DOHH2 (cell line): ENCODE results near the gene FOS.
A peak's percentile ranks its signal among the peaks of the same experiment; 100 is the strongest.
"Not testable (repeated sequence)": the region's sequence is repeated elsewhere in the genome, so short reads cannot be mapped to it uniquely, and the experiment has no call there.

Experiments
- H3F3A ChIP-seq: fragments of 200-600 bp; sonication (generic), shearing (Covaris generic); 2 replicates; pipeline ENCODE4 v1.6.0; 2016; ENCODE audit warnings: antibody characterized with exemption, mild to moderate bottlenecking; ENCODE audit not compliant: control insufficient read depth, insufficient read depth
- H3K27ac ChIP-seq: fragments of 200-600 bp; sonication (generic); 2 replicates; pipeline ENCODE4 v1.5.1; 2014; ENCODE audit warnings: low read depth, mild to moderate bottlenecking, low read length, moderate library complexity
- H3K27me3 ChIP-seq: fragments of 200-600 bp; sonication (generic); 2 replicates; pipeline ENCODE4 v1.6.1; 2014; ENCODE audit warnings: mild to moderate bottlenecking, low read length, mixed read lengths; ENCODE audit not compliant: control insufficient read depth
- H3K36me3 ChIP-seq: fragments of 200-600 bp; sonication (generic); 2 replicates; pipeline ENCODE4 v1.6.1; 2014; ENCODE audit warnings: mild to moderate bottlenecking, low read length, moderate library complexity, mixed read lengths; ENCODE audit not compliant: control insufficient read depth
- H3K4me1 ChIP-seq: fragments of 200-600 bp; sonication (generic); 2 replicates; pipeline ENCODE4 v1.6.1; 2014; ENCODE audit warnings: mild to moderate bottlenecking, low read length, mixed read lengths; ENCODE audit not compliant: control insufficient read depth
- H3K4me2 ChIP-seq: fragments of 200-600 bp; sonication (generic); 2 replicates; pipeline ENCODE4 v1.6.0; 2014; ENCODE audit warnings: mild to moderate bottlenecking, low read length, moderate library complexity
- H3K4me3 ChIP-seq: fragments of 200-600 bp; sonication (generic); 2 replicates; pipeline ENCODE4 v1.5.1; 2014; ENCODE audit warnings: mild to moderate bottlenecking, low read length, mixed read lengths
- H3K79me2 ChIP-seq: fragments of 200-600 bp; sonication (generic); 2 replicates; pipeline ENCODE4 v1.6.1; 2014; ENCODE audit warnings: mild to moderate bottlenecking, low read length, mixed read lengths; ENCODE audit not compliant: control insufficient read depth
- H3K9me2 ChIP-seq: fragments of 200-600 bp; sonication (generic); replicated peaks from 2 replicates; pipeline ENCODE4 v1.6.1; 2014; ENCODE audit warnings: mild to moderate bottlenecking, low read length, mixed read lengths; ENCODE audit not compliant: control insufficient read depth
- H3K9me3 ChIP-seq: fragments of 200-600 bp; sonication (generic); 2 replicates; pipeline ENCODE4 v1.6.1; 2014; ENCODE audit warnings: antibody characterized with exemption, low read length, mixed read lengths; ENCODE audit not compliant: control insufficient read depth, insufficient read depth
- H4K20me1 ChIP-seq: fragments of 200-600 bp; sonication (generic); 2 replicates; pipeline ENCODE4 v1.6.0; 2014; ENCODE audit warnings: low read depth, mild to moderate bottlenecking, antibody characterized with exemption, low read length, moderate library complexity; ENCODE audit not compliant: control insufficient read depth, insufficient read depth
- CTCF ChIP-seq: fragments of 200-600 bp; sonication (generic); IDR thresholded peaks from one replicate; pipeline ENCODE4 v1.5.1; 2014; ENCODE audit warnings: antibody characterized with exemption, mild to moderate bottlenecking, low read depth, low read length; ENCODE audit not compliant: poor library complexity, severe bottlenecking
- EZH2phosphoT487 ChIP-seq: fragments of 200-600 bp; sonication (generic); IDR thresholded peaks from 2 replicates; pipeline ENCODE4 v1.6.1; 2017; ENCODE audit warnings: borderline replicate concordance, mild to moderate bottlenecking, antibody characterized with exemption, low read length, moderate library complexity, mixed read lengths

The FOS gene

GRCh38 chr14:75306927-75307699 lies 28.5 kb downstream of the FOS start:
- TF ChIP-seq CTCF (peak; percentile 58), EZH2phosphoT487 (no peak)
- Histone ChIP-seq H3K4me3 (no peak overlapping the region), H3K4me2 (no peak overlapping the region), H3K36me3 (no peaks in the 10 kb centered on the region), H3K4me1 (peaks cover 4% of the 10 kb centered on the region), H3K27me3 (peaks cover 8% of the 10 kb centered on the region; the same call in 1 of the 2 replicates), H3K27ac (no peak overlapping the region), H4K20me1 (no peaks in the 10 kb centered on the region), H3K9me3 (no peaks in the 10 kb centered on the region), H3K9me2 (no peaks in the 10 kb centered on the region), H3F3A (no peaks in the 10 kb centered on the region), H3K79me2 (no peaks in the 10 kb centered on the region)

- Histone ChIP-seq H4K20me1 (no peaks in the 10 kb centered on the region), H3K9me3 (no peaks in the 10 kb centered on the region), H3K27me3 (peaks cover 8% of the 10 kb centered on the region; the same call in 1 of the 2 replicates), H3K4me2 (no peak overlapping the region), H3F3A (no peaks in the 10 kb centered on the region), H3K27ac (no peak overlapping the region), H3K79me2 (no peaks in the 10 kb centered on the region), H3K4me1 (peaks cover 9% of the 10 kb centered on the region), H3K36me3 (no peaks in the 10 kb centered on the region), H3K9me2 (no peaks in the 10 kb centered on the region), H3K4me3 (no peak overlapping the region)
- TF ChIP-seq CTCF (peak; percentile 91), EZH2phosphoT487 (no peak)
Observed at GRCh38 chr14:75307700-75308379, 29.2 kb downstream of the FOS start.

GRCh38 chr14:75308991-75309390 lies 30.4 kb downstream of the FOS start:
- not testable (repeated sequence) for H3K4me1 ChIP-seq

GRCh38 chr14:75309561-75309960 lies 30.9 kb downstream of the FOS start:
- H3K27ac ChIP-seq, result not testable (repeated sequence)

More at GRCh38 chr14:75308991-75309390, 30.4 kb downstream of the FOS start:
- not testable (repeated sequence) for H3K9me3 ChIP-seq, H3K27ac ChIP-seq, H3K36me3 ChIP-seq, H3K4me2 ChIP-seq, H3K9me2 ChIP-seq, H3K79me2 ChIP-seq, H3K4me3 ChIP-seq, H4K20me1 ChIP-seq, H3F3A ChIP-seq
- H3K27me3 ChIP-seq, result peaks cover 15% of the 10 kb centered on the region; the same call in 1 of the 2 replicates

More at GRCh38 chr14:75309561-75309960, 30.9 kb downstream of the FOS start:
- not testable (repeated sequence) for H3K9me3 ChIP-seq, H3K4me3 ChIP-seq, H3K4me1 ChIP-seq, H3K9me2 ChIP-seq, H3K79me2 ChIP-seq, H4K20me1 ChIP-seq, H3K4me2 ChIP-seq, H3F3A ChIP-seq, H3K36me3 ChIP-seq
- H3K27me3 ChIP-seq, result peaks cover 15% of the 10 kb centered on the region; the same call in 1 of the 2 replicates
